Activated naive CD4-positive, alpha-beta T cell treated with anti-CD3 and anti-CD28 coated beads, Interleukin-2, amount 50 U/mL, for 72 hours (primary cell): ENCODE results near the gene MINAR2. TPM values are rescaled to one million over a fixed set of nuclear protein-coding genes. Genes with fewer than 3 reads are reported as not detected.

Experiments
- ATAC-seq, 2 donors: fragments of 150-1000 bp; cut with Tn5 transposase; 2 replicates each; pipeline ENCODE4 v1.10.0; 2021; ENCODE audit warnings: mild to moderate bottlenecking in 2 of 2, moderate library complexity in 2 of 2
- DNase-seq, 2 donors: peaks; one replicate each; pipeline ENCODE4 v3.0.0; 2021 to 2022; ENCODE audit warnings: low spot score in 2 of 2
- H3K27ac Mint-ChIP-seq, 2 donors: one replicate each; pipeline ENCODE4 v1.8.0; 2022; ENCODE audit warnings: mild to moderate bottlenecking in 2 of 2, mixed read lengths in 2 of 2
- H3K36me3 Mint-ChIP-seq, 2 donors: one replicate each; pipeline ENCODE4 v1.8.0; 2022; ENCODE audit warnings: mixed read lengths in 2 of 2
- H3K9me3 Mint-ChIP-seq, 2 donors: one replicate each; pipeline ENCODE4 v1.8.0; 2022; ENCODE audit warnings: mixed read lengths in 2 of 2
- total RNA-seq, 2 donors: library from RNA; stranded (reverse); gene quantifications; one replicate each; pipeline ENCODE4 v1.2.3, GENCODE V29; 2022

MINAR2 gene
- not detected for total RNA-seq

- H3K36me3 Mint-ChIP-seq = peaks cover 0 to 4% of the 10 kb centered on the region in 2 donors
- DNase-seq (no peak), ATAC-seq (no peak)
- no peaks in the 10 kb centered on the region for H3K9me3 Mint-ChIP-seq
- H3K27ac Mint-ChIP-seq = no peak within 1 kb of the TSS
Measured at GRCh38 chr5:129747572-129748407, at the start of gene MINAR2. MINAR2 (plus strand) TSS chr5:129748094; CDS start chr5:129748191, 97 bp downstream.

- ATAC-seq (no peak), DNase-seq (no peak)
- Mint-ChIP-seq H3K27ac (no peak overlapping the region), H3K36me3 (no peaks in the 10 kb centered on the region), H3K9me3 (no peaks in the 10 kb centered on the region)
Measured at GRCh38 chr5:129698661-129699060, 49.2 kb upstream of the MINAR2 start.

- DNase-seq = no peak
- H3K27ac Mint-ChIP-seq = no peak overlapping the region
- ATAC-seq = no peak
- no peaks in the 10 kb centered on the region for H3K36me3 Mint-ChIP-seq
- no peaks in the 10 kb centered on the region for H3K9me3 Mint-ChIP-seq
Measured at GRCh38 chr5:129716235-129716634, 31.7 kb upstream of the MINAR2 start.

- Mint-ChIP-seq H3K36me3 (no peaks in the 10 kb centered on the region), H3K27ac (no peak overlapping the region), H3K9me3 (no peaks in the 10 kb centered on the region)
- no peak for DNase-seq
- no peak for ATAC-seq
Measured at GRCh38 chr5:129716651-129717050, 31.2 kb upstream of the MINAR2 start.

- Mint-ChIP-seq H3K27ac (no peak overlapping the region), H3K36me3 (no peaks in the 10 kb centered on the region), H3K9me3 (no peaks in the 10 kb centered on the region)
- DNase-seq (no peak), ATAC-seq (no peak)
Measured at GRCh38 chr5:129717751-129718310, 30.1 kb upstream of the MINAR2 start.

GRCh38 chr5:129718471-129719090, 29.3 kb upstream of the MINAR2 start:
- Mint-ChIP-seq H3K36me3 (no peaks in the 10 kb centered on the region), H3K9me3 (no peaks in the 10 kb centered on the region), H3K27ac (no peak overlapping the region)
- DNase-seq (no peak), ATAC-seq (no peak)

- Mint-ChIP-seq H3K9me3 (no peaks in the 10 kb centered on the region), H3K36me3 (no peaks in the 10 kb centered on the region), H3K27ac (no peak overlapping the region)
- DNase-seq = no peak
- no peak for ATAC-seq
Measured at GRCh38 chr5:129724222-129724621, 23.7 kb upstream of the MINAR2 start.

- DNase-seq = no peak
- no peaks in the 10 kb centered on the region for H3K9me3 Mint-ChIP-seq
Measured at GRCh38 chr5:129724647-129725046, 23.2 kb upstream of the MINAR2 start.

GRCh38 chr5:129739773-129740172, 8.1 kb upstream of the MINAR2 start:
- H3K9me3 Mint-ChIP-seq = peaks cover 0 to 4% of the 10 kb centered on the region in 2 donors
- ATAC-seq (no peak), DNase-seq (no peak)
- no peak overlapping the region for H3K27ac Mint-ChIP-seq
- H3K36me3 Mint-ChIP-seq = no peaks in the 10 kb centered on the region

More at GRCh38 chr5:129724647-129725046, 23.2 kb upstream of the MINAR2 start:
- Mint-ChIP-seq H3K36me3 (no peaks in the 10 kb centered on the region), H3K27ac (no peak overlapping the region)
- no peak for ATAC-seq

- Mint-ChIP-seq H3K36me3 (no peaks in the 10 kb centered on the region), H3K27ac (no peak overlapping the region), H3K9me3 (peaks cover 0 to 4% of the 10 kb centered on the region in 2 donors)
- DNase-seq (no peak), ATAC-seq (no peak)
Measured at GRCh38 chr5:129743541-129744187, 4.2 kb upstream of the MINAR2 start.

- ATAC-seq = no peak
- Mint-ChIP-seq H3K27ac (no peak overlapping the region), H3K9me3 (peaks cover 0 to 4% of the 10 kb centered on the region in 2 donors), H3K36me3 (no peaks in the 10 kb centered on the region)
- DNase-seq = no peak
Measured at GRCh38 chr5:129745997-129746396, 1.9 kb upstream of the MINAR2 start.

- Mint-ChIP-seq H3K27ac (no peak overlapping the region), H3K9me3 (peaks cover 0 to 3% of the 10 kb centered on the region in 2 donors), H3K36me3 (no peaks in the 10 kb centered on the region)
- ATAC-seq (no peak), DNase-seq (no peak)
Measured at GRCh38 chr5:129746876-129747275, 1.0 kb upstream of the MINAR2 start.

- Mint-ChIP-seq H3K27ac (no peak overlapping the region), H3K36me3 (peaks cover 0 to 8% of the 10 kb centered on the region in 2 donors), H3K9me3 (no peaks in the 10 kb centered on the region)
- peak in 1 of 2 donors; percentile 56 for ATAC-seq
- no peak for DNase-seq
Measured at GRCh38 chr5:129748913-129749880, 1.3 kb downstream of the MINAR2 start.

- no peaks in the 10 kb centered on the region for H3K36me3 Mint-ChIP-seq
- no peak overlapping the region for H3K27ac Mint-ChIP-seq
- no peak for ATAC-seq
- no peak for DNase-seq
- H3K9me3 Mint-ChIP-seq = no peaks in the 10 kb centered on the region
Measured at GRCh38 chr5:129760636-129761325, 12.9 kb downstream of the MINAR2 start.

GRCh38 chr5:129763651-129764050, 15.8 kb downstream of the MINAR2 start:
- DNase-seq (no peak), ATAC-seq (no peak)
- no peaks in the 10 kb centered on the region for H3K9me3 Mint-ChIP-seq
- H3K36me3 Mint-ChIP-seq = no peaks in the 10 kb centered on the region
- no peak overlapping the region for H3K27ac Mint-ChIP-seq

GRCh38 chr5:129766798-129767197, 18.9 kb downstream of the MINAR2 start:
- H3K27ac Mint-ChIP-seq = no peak overlapping the region
- no peak for ATAC-seq
- H3K36me3 Mint-ChIP-seq = no peaks in the 10 kb centered on the region
- no peaks in the 10 kb centered on the region for H3K9me3 Mint-ChIP-seq
- DNase-seq = no peak
